ENCODE measurements around the gene AGO3. TPM values are rescaled to one million over a fixed set of nuclear protein-coding genes. Genes with fewer than 3 reads are reported as not detected.

Gene AGO3
- total RNA-seq, 1 experiment from 2014 or later, result 26.9 TPM

- TF ChIP-seq YY1 (IDR thresholded peaks at IDR 0.05; ENCODE audit: extremely low read depth, insufficient replicate concordance, low read depth, low read length) (no peak), SP1 (IDR thresholded peaks at IDR 0.05; ENCODE audit: low read depth) (no peak), FOSL1 (IDR thresholded peaks at IDR 0.05; ENCODE audit: low read depth) (no peak), EGR1 (IDR thresholded peaks at IDR 0.05; ENCODE audit: low read depth) (no peak), POLR2AphosphoS5 (IDR thresholded peaks at IDR 0.05; ENCODE audit: low read depth, low read length) (no peak), CBX3 (IDR thresholded peaks at IDR 0.05; ENCODE audit: low read depth) (no peak), EZH2 (IDR thresholded peaks at IDR 0.05) (no peak), ZNF274 (IDR thresholded peaks at IDR 0.05; ENCODE audit: low read depth, low read length) (no peak), TCF7L2 (IDR thresholded peaks at IDR 0.05; ENCODE audit: borderline replicate concordance, extremely low read depth, insufficient read depth, insufficient read length) (no peak)
Measured at GRCh38 chr1:36115931-36116330, 185.0 kb downstream of the AGO3 start (continued).

GRCh38 chr1:36116901-36117300, 186.0 kb downstream of the AGO3 start:
- BruUV-seq (replicated peaks), result no TSS peak
- H2AFZ ChIP-seq (ENCODE audit: low read depth, low read length, poor library complexity, severe bottlenecking), result no peak overlapping the region
- intact Hi-C loops (cut with micrococcal nuclease), result no loop called here
- H3K9me3 ChIP-seq (ENCODE audit: control insufficient read depth in 1 of 2, insufficient read depth in 1 of 2, low read depth in 1 of 2, low read length in 2 of 2), result no peaks in the 10 kb centered on the region
- RAD21 ChIA-PET (ENCODE audit: low non-redundant PET in 1 of 2, low total read pairs in 2 of 2, uncharacterized antibody in 2 of 2, unreplicated experiment in 2 of 2), result interaction anchor here in 1 of 2 experiments (0.6 kb wide), 1 partner anchor 282 kb away, joined by 6 read pairs; no protein-coding TSS in a partner anchor
- no peaks in the 10 kb centered on the region for H3K4me1 ChIP-seq (ENCODE audit: control insufficient read depth in 1 of 2, insufficient read depth in 2 of 2, low read length in 2 of 2)
- H3K4me3 ChIP-seq (replicated peaks in 1 of 2; ENCODE audit: low read depth in 1 of 2, low read length in 2 of 2), result no peak overlapping the region
- no peak overlapping the region for H3K27ac ChIP-seq (ENCODE audit: low read depth, low read length)
- no peaks in the 10 kb centered on the region for H3K9me2 ChIP-seq (ENCODE audit: insufficient read depth)
- no peak for DNase-seq (ENCODE audit: low read depth, low spot score)
- H3K27me3 ChIP-seq (ENCODE audit: insufficient read depth, low read length), result no peaks in the 10 kb centered on the region
- H4K20me1 ChIP-seq (ENCODE audit: insufficient read depth), result no peaks in the 10 kb centered on the region
- POLR2A ChIA-PET, result no interaction called here
- no peaks in the 10 kb centered on the region for H3K79me2 ChIP-seq (ENCODE audit: insufficient read depth, low read length)
- no peaks in the 10 kb centered on the region for H3K36me3 ChIP-seq (ENCODE audit: control insufficient read depth in 1 of 2, insufficient read depth in 2 of 2, low read length in 2 of 2)
- H3K9ac ChIP-seq (ENCODE audit: low read length), result no peak overlapping the region
- H3K4me2 ChIP-seq (ENCODE audit: low read length), result no peak overlapping the region
- CTCF ChIA-PET, result no interaction called here
- TF ChIP-seq TCF7L2 (IDR thresholded peaks at IDR 0.05; ENCODE audit: borderline replicate concordance, extremely low read depth, insufficient read depth, insufficient read length) (no peak), EZH2phosphoT487 (IDR thresholded peaks at IDR 0.05; ENCODE audit: borderline replicate concordance) (no peak), SP1 (IDR thresholded peaks at IDR 0.05; ENCODE audit: low read depth) (no peak), POLR2A (IDR thresholded peaks at IDR 0.05; ENCODE audit: borderline replicate concordance, extremely low read depth, insufficient read depth, insufficient read length) (no peak), ZBTB33 (IDR thresholded peaks at IDR 0.05; ENCODE audit: extremely low read depth, insufficient replicate concordance, low read length) (no peak), ZFX (IDR thresholded peaks at IDR 0.05) (no peak), YY1 (IDR thresholded peaks at IDR 0.05; ENCODE audit: extremely low read depth, insufficient replicate concordance, low read depth, low read length) (no peak), SIN3A (IDR thresholded peaks at IDR 0.05; ENCODE audit: low read depth) (no peak), FOSL1 (IDR thresholded peaks at IDR 0.05; ENCODE audit: low read depth) (no peak), EGR1 (IDR thresholded peaks at IDR 0.05; ENCODE audit: low read depth) (no peak), JUND (IDR thresholded peaks at IDR 0.05) (no peak), REST (IDR thresholded peaks at IDR 0.05; ENCODE audit: low read depth) (no peak), EZH2 (IDR thresholded peaks at IDR 0.05) (no peak)
- TF ChIP-seq, protein P1, sequence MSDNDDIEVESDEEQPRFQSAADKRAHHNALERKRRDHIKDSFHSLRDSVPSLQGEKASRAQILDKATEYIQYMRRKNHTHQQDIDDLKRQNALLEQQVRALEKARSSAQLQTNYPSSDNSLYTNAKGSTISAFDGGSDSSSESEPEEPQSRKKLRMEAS (IDR thresholded peaks at IDR 0.05), result no peak
- TF ChIP-seq, protein P2, sequence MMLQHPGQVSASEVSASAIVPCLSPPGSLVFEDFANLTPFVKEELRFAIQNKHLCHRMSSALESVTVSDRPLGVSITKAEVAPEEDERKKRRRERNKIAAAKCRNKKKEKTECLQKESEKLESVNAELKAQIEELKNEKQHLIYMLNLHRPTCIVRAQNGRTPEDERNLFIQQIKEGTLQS (IDR thresholded peaks at IDR 0.05), result no peak
- no peak for ATAC-seq

All from HCT116 (cell line).